ENCODE results near the gene MUSTN1. TPM values are rescaled to one million over a fixed set of nuclear protein-coding genes. Genes with fewer than 3 reads are reported as not detected.

Gene MUSTN1
- total RNA-seq, 2 experiments from 2014 or later = not detected

DNA sequence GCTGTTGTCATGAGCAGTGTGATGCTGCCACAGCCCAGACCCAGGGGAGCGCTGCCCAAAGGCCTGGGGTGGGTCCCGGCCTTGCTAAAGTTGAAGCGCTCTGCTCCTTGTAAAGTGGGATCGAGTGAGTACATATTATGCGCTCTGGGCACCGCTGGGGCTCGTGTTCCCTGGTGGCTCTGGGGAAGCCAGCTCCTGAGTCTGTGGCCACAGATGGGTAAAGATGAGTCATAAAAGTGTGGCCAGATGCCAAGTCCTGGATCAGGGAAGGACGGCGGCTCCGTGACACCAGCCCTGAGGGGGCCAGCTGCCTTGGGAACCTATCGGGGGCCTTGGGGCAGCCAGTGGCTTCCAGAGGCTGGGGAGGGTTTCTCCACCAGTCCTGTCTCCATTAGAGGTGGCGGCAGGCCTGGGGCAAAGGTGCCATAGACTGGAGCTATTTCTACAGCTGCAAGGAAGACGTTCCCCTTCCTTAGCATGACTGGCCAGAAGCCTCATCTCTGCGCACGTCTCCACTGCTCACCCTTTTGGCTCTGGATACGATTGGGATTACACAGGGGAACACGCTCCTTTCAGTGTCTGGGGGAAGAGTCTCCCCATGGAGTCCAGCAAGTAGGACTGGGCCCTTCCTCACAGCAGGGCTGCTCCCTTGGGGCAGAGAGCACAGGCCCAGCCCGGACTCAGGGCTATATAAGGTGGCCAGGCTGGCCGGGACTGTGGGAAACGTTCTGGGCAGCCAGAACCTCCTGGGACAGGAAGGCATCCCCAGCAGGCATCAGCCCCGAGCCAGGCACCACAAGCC is 3.1 kb downstream of the MUSTN1 start:
- ChIA-PET POLR2A (interaction anchor here (1.1 kb wide), 1 partner anchor 17 kb away, joined by 4 read pairs; no protein-coding TSS in a partner anchor), CTCF (no interaction called here)
- Mint-ChIP-seq H3K36me3 (ENCODE audit: low read depth) (no peaks in the 10 kb centered on the region), H3K9me3 (no peaks in the 10 kb centered on the region), H3K27me3 (no peaks in the 10 kb centered on the region), H3K4me1 (ENCODE audit: low read depth) (peaks cover 5% of the 10 kb centered on the region), H3K4me3 (no peak overlapping the region), H3K27ac (no peak overlapping the region)
- TF ChIP-seq, protein P1, sequence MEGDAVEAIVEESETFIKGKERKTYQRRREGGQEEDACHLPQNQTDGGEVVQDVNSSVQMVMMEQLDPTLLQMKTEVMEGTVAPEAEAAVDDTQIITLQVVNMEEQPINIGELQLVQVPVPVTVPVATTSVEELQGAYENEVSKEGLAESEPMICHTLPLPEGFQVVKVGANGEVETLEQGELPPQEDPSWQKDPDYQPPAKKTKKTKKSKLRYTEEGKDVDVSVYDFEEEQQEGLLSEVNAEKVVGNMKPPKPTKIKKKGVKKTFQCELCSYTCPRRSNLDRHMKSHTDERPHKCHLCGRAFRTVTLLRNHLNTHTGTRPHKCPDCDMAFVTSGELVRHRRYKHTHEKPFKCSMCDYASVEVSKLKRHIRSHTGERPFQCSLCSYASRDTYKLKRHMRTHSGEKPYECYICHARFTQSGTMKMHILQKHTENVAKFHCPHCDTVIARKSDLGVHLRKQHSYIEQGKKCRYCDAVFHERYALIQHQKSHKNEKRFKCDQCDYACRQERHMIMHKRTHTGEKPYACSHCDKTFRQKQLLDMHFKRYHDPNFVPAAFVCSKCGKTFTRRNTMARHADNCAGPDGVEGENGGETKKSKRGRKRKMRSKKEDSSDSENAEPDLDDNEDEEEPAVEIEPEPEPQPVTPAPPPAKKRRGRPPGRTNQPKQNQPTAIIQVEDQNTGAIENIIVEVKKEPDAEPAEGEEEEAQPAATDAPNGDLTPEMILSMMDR (IDR thresholded peaks at IDR 0.05) = no peak
- no peak for DNase-seq
- ATAC-seq = no peak
- intact Hi-C loops (cut with micrococcal nuclease) = no loop called here

DNA sequence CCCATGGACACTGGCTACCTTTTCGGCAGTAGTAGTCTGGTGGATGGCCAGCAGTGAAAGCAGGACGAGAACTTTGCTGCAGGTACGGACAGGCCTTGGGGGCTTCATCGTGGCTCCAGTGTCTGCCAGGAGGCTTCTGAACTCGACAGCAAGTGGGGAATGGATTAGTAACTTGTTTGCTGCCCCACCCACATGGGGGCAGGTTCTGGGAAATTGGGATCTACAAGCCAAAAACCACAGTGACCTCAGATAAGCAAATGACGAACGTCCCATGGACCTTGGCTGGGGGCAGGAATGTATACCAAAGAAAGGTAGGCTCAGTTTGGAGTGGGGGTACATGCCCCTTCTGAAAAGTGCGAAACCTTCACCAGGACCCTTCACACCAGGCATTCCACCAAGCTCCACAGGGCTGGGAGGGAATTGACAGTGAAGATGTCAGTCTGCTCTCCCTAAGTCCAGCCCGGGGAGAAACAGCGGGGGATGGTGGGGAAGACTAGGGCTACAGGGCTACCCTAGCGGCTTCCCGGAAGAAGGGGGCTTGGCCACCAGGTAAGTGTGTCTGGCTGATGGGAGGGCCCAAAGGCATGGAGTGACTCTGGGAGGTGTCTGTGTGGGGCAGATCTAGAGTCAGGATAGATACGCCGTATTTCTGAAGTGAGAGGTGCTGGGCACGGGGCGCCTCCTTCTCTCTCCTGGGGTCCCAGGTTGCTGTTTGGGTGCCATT is 4.1 kb downstream of the MUSTN1 start, which contains the start of gene ITIH4:
Gene ITIH4 (minus strand): TSS at position 138 of the 724 bp plus-strand sequence. CDS start 30 bp downstream, at position 108.
- no peaks in the 10 kb centered on the region for H3K9me3 Mint-ChIP-seq
- intact Hi-C loops (cut with micrococcal nuclease) = no loop called here

DNA sequence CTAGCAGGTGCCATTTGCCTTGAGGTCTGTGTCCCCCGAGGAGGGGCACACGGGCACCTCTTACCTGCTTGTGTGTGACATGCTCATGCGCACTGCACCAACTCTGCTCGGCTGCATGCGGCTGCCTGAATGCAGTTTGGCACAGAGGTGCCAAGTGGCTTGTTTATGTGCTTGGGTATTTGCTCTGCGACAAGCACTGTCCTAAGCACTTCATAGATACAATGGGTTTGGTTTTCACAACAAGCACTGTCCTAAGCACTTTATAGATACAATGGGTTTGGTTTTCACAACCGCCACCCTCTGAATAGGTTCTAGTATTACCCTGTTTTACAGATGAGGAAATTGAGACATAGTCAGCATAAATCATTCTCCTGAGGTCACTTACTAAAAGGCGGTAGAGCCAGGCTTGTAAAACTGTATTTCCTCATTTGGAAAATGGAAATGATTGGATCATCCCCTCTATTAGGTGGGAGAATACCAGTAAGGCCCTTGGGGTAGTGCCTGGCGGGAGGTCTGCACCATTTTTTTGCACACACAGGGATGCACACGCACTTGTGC is 4.8 kb downstream of the MUSTN1 start:
- ATAC-seq (no peak), DNase-seq (no peak)
- intact Hi-C loops (cut with micrococcal nuclease) = no loop called here
- Mint-ChIP-seq H3K4me3 (no peak overlapping the region), H3K9me3 (no peaks in the 10 kb centered on the region), H3K27me3 (no peaks in the 10 kb centered on the region), H3K27ac (no peak overlapping the region), H3K36me3 (ENCODE audit: low read depth) (no peaks in the 10 kb centered on the region), H3K4me1 (ENCODE audit: low read depth) (peaks cover 5% of the 10 kb centered on the region)
- ChIA-PET CTCF (interaction anchor here (0.9 to 1.5 kb wide), 2 partner anchors 9 to 30 kb away, joined by 3 to 5 read pairs; no protein-coding TSS in a partner anchor), POLR2A (no interaction called here)
- TF ChIP-seq, protein P1 (IDR thresholded peaks at IDR 0.05) = no peak

More for the DNA sequence above, 4.1 kb downstream of the MUSTN1 start, which contains the start of gene ITIH4:
- POLR2A ChIA-PET = no interaction called here
- TF ChIP-seq, protein P1 (IDR thresholded peaks at IDR 0.05) = no peak
- DNase-seq (no peak), ATAC-seq (no peak)
- H3K27me3 Mint-ChIP-seq = no peaks in the 10 kb centered on the region
- CTCF ChIA-PET = interaction anchor here (1.5 kb wide), 1 partner anchor 9 kb away, joined by 5 read pairs; no protein-coding TSS in a partner anchor
- no peaks in the 10 kb centered on the region for H3K36me3 Mint-ChIP-seq (ENCODE audit: low read depth)
- no peak within 1 kb of the TSS for H3K4me3 Mint-ChIP-seq
- H3K4me1 Mint-ChIP-seq (ENCODE audit: low read depth) = peaks cover 5% of the 10 kb centered on the region
- no peak within 1 kb of the TSS for H3K27ac Mint-ChIP-seq

DNA sequence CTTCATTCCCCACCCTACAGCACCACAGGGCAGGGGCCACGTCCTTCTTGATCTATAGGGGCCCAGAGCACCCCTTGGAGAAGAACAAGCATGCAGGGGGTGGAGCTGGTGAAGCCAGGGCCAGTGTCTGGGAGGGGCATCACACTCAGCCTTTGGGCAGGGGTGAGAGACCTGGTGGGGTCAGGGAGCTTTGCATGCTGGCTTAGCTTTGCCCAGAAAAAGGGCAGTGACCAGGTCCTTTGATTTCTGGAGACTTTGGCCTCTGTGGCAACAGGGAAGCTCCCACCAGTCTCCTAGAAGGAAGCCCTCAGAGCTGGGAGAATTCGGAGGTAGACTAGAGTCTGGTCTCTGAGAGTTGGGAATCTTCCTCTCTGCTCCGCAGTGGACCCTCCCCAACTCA is 5.3 kb downstream of the MUSTN1 start:
- Mint-ChIP-seq H3K36me3 (ENCODE audit: low read depth) (no peaks in the 10 kb centered on the region), H3K4me1 (ENCODE audit: low read depth) (peaks cover 5% of the 10 kb centered on the region), H3K4me3 (no peak overlapping the region), H3K27ac (no peak overlapping the region), H3K27me3 (no peaks in the 10 kb centered on the region), H3K9me3 (no peaks in the 10 kb centered on the region)
- ATAC-seq (no peak), DNase-seq (no peak)
- ChIA-PET CTCF (interaction anchor here (0.9 to 1.5 kb wide), 2 partner anchors 8 to 30 kb away, joined by 3 to 5 read pairs; no protein-coding TSS in a partner anchor), POLR2A (no interaction called here)
- intact Hi-C loops (cut with micrococcal nuclease) = no loop called here
- TF ChIP-seq, protein P1 (IDR thresholded peaks at IDR 0.05) = no peak
